GM12875 (cell line): ENCODE measurements around the gene SIGLEC12.
"Not testable (repeated sequence)": the region's sequence is repeated elsewhere in the genome, so short reads cannot be mapped to it uniquely, and the experiment has no call there.

Experiments used
- H3K4me3 ChIP-seq: one replicate; pipeline ENCODE4 v1.5.1; 2011; ENCODE audit warnings: low read depth, low read length, control low read depth
- TF ChIP-seq, protein P1 (sequence below): IDR thresholded peaks from 2 replicates; pipeline ENCODE4 v1.5.1; 2011; ENCODE audit warnings: low read depth, mild to moderate bottlenecking, control low read depth, inconsistent platforms, low read length, moderate library complexity, borderline replicate concordance; ENCODE audit not compliant: insufficient read depth

Gene SIGLEC12

DNA sequence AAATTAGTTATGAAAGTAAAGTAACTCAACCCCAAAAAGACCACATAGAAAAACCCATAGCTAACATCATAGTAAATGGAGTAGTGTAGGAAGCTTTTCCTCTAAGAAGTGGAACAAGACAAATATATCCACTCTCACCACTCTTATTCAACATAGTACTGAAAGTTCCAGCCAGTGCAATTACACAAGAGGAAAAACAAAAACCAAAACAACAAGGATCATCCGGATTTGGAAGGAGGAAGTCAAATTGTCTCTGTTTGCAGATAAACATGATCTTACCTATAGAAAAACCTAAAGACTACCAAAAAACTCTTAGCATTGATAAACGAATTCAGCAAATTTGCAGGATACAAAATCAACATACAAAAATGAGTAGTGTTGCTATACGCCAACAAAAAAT is 34.9 kb downstream of the SIGLEC12 start:
- TF ChIP-seq, protein P1, sequence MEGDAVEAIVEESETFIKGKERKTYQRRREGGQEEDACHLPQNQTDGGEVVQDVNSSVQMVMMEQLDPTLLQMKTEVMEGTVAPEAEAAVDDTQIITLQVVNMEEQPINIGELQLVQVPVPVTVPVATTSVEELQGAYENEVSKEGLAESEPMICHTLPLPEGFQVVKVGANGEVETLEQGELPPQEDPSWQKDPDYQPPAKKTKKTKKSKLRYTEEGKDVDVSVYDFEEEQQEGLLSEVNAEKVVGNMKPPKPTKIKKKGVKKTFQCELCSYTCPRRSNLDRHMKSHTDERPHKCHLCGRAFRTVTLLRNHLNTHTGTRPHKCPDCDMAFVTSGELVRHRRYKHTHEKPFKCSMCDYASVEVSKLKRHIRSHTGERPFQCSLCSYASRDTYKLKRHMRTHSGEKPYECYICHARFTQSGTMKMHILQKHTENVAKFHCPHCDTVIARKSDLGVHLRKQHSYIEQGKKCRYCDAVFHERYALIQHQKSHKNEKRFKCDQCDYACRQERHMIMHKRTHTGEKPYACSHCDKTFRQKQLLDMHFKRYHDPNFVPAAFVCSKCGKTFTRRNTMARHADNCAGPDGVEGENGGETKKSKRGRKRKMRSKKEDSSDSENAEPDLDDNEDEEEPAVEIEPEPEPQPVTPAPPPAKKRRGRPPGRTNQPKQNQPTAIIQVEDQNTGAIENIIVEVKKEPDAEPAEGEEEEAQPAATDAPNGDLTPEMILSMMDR, result no peak
- no peak overlapping the region for H3K4me3 ChIP-seq

DNA sequence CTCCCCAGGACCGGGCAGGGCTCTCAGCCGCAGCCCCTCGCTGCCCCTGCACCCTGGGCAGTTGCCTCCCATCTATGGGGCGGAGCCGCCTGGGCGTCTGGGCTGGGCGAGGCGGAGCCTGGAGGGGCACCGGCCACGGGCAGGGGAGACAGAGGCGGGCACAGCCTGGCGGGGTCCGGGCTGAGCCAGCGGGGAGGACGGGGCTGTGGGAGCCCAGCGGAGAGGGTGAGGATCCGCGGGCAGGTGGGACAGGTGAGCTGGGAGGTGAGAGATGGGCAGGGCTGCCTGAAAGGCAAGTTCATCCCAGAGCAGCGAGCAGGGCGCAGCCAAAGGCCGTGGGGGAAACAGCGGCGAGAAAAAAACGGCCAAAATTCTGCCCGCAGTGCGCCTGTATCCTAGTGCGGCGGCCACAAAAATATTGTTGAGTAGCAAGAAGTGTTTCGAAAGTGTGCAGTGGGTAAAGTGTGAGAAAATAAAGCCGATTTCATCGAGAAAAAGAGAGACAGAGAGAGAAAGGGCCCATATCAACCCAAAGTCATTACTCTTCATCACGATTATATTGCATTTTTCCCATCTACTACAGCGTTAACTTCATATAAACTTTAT is 37.5 kb downstream of the SIGLEC12 start:
- H3K4me3 ChIP-seq, result not testable (repeated sequence)

DNA sequence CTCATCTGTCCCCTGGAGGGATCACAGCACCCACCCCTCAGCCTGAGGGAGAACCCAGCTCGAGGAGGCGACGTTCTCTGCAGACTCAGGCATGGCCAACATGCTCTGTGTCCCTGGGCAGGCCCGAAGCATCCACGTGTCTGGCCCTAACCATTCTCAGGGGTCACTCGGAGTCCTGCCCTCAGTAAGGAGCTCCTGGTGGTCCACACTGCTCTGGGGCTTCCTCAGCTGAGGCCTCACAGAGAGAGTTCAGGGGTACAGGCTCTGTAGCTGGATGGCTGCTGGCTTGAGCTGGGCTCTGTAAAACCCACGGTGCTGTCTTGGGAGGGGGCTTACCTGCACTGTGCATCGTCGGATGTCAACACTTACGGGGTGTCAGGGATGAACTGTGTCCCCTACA is 38.9 kb downstream of the SIGLEC12 start:
- no peak overlapping the region for H3K4me3 ChIP-seq
- TF ChIP-seq, protein P1, result no peak

DNA sequence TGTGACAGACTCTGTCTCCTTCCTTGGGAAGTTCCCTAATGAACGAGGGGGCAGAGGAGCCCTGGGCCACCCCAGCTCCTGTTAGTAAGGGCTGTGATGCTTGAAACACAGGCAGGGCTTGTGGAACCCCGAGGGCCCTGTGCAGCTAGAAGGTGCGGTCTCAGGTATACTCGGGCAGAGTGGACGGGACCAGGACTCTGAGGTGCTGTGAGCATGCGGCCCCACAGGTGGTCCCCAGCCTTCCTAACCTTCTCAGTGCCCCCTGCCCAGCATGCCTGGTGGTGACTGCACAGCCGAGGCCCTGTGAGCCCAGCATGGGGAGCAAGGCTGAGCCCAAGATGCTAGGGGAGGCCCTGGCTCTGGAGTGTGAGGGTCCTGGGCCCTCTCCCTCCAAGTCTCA is 39.3 kb downstream of the SIGLEC12 start:
- H3K4me3 ChIP-seq, result no peak overlapping the region
- TF ChIP-seq, protein P1, result no peak

DNA sequence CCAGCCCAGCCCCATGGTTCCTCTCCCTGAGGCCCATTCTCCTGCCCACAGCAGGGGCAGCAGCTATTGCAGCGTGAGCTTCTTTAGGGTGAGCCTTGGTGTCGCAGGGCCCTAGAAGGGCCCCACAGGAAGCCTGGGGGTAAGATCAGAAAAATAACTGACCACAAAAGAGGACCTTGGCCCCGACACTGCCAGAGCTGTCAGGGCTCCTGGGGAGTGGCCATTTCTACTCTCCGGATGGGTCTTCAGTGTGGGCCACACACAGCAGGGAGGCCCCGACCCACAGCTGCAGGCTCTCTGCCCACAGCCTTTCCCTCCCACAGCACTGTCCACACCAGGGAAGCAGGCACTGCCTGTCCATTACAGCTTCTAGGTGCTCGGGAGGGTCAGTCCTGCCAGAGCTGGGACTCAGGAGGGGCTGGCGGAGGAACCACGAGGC is 39.9 kb downstream of the SIGLEC12 start:
- no peak overlapping the region for H3K4me3 ChIP-seq
- TF ChIP-seq, protein P1, result no peak

DNA sequence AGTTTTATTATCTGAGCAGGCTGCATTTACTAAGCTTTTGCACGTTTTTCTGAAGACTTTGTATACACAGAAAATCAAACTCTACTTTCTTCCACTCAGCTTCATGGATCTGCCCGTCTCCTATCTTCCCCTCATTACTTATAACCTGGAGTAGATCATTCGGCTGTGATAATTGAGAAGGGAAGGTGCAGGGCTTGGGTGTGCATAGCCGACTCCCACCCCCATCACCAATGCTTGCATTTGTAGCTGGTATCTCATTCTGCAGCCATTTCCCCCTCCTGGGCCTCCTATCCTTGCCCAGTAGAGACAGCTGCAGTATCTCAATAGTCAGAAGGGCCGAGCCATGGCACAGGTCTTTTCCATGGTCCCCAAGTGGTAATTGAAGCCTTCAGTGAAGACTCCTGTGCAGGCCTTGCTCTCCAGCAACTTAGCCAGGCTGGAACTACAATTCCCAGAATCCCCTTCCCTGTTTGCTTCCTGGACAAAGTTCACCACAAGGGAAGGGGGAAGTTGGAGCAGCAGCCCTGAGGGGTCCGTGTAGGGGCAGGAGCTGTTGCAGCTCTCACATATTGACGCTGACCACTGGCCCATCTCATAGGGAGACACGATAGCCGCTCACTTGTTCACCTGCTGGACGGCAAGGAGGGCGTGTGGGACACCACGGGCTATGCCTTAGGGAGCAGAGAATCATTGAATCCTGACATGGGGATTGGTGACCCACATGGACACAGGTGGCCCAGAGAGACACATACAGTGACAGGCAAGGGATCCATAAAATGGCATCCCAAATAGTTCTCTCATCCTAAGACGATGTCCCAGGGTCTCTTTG is 41.2 kb downstream of the SIGLEC12 start:
- H3K4me3 ChIP-seq, result no peak overlapping the region
- TF ChIP-seq, protein P1, result no peak

DNA sequence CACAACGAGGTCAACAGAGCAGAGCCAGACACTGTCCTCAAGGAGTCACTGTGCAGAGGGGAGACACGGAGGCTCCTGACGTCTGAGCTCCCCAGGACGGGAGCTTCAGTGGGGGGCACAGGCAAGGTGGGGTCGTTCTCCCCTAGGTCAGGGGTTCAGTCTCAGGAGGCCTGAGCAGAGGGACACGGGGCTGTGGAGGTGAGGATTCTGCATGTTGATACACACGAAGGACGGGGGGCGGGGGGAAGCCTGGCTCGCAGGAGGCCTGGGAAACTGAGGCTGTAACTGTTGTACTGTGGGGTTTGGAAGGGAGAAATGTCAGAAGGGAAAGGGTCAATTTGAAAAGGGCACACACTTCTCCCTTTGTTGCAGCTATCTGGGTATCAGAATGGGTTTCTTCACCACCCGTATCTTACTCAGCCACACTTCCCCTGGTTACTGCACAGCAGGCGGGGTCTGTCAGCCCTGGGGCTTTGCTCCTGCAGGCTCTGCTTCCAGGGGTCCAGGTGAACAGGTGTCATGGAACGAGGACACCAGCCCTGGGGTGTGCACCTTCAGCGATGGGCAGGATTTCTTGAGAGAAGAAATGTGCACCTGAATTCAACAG is 42.6 kb downstream of the SIGLEC12 start:
- H3K4me3 ChIP-seq, result no peak overlapping the region
- TF ChIP-seq, protein P1, result no peak
